DMS53 treated with DMSO at 0.1 percent for 48 hours (cell line): Measurements from ENCODE around the gene METTL1.
A peak's percentile ranks its signal among the peaks of the same experiment; 100 is the strongest.
"Not testable (repeated sequence)": the region's sequence is repeated elsewhere in the genome, so short reads cannot be mapped to it uniquely, and the experiment has no call there.

ENCODE experiments used
- DNase-seq: peaks from one replicate; lab custom pipeline; 2025; ENCODE audit not compliant: unreplicated experiment; lab: John Stamatoyannopoulos, UW

METTL1 gene

DNA sequence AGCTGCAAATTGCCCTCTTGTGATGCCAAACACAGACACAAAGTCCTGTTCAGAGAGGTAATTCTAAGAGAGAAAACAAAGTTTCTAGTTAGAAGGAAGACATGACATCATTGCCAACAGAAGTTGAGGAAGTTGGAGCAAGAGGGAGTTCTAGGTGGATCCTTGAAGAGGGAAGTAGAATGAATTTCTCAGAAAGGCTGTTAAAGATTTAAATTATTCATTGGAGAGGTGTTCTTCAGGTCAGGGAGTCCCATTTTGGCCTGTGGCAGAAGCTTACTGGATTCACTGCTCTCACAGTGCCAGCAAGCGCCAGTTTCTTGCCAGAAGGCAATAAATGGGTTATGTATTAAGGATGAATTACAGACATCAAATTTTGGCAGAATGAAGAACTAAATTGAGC, 26.0 kb upstream of the METTL1 start:
- DNase-seq: no peak

GRCh38 chr12:57796996-57797395, 25.1 kb upstream of the METTL1 start:
- no peak for DNase-seq

GRCh38 chr12:57795354-57795753, 23.4 kb upstream of the METTL1 start:
- DNase-seq: no peak

- DNase-seq: no peak
These were observed 22.0 kb upstream of the METTL1 start for GRCh38 chr12:57793920-57794319.

DNA sequence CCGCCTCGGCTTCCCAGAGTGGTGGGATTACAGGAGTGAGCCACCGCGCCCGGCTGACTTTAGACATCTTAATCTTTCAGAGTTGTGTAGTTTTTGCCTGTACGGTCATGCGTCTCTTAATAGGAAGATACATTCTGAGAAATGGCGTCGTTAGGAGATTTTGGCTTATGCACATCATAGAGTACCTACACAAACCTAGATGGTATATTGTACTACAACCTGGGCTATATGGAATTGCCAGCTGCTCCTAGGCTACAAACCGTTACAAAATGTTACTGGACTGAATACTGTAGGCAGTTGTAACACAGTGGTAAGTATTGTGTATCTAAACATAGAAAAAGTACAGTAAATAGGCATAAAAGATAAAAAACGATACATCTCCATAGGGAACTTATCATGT, 12.0 kb upstream of the METTL1 start:
- DNase-seq: no peak

DNA sequence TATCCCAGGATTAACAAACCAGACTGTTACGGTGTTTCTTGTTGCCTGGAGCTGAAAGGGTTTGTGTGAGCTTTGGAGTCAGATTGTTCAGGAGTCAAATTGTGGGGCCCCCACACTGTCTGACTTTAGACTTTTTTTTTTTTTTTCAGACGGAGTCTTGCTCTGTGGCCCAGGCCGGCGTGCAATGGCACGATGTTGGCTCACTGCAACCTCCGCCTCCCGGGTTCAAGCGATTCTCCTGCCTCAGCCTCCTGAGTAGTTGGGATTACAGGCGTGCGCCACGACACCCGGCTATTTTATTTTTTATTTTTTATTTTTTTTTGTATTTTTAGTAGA, 11.5 kb upstream of the METTL1 start:
- DNase-seq: no peak

DNA sequence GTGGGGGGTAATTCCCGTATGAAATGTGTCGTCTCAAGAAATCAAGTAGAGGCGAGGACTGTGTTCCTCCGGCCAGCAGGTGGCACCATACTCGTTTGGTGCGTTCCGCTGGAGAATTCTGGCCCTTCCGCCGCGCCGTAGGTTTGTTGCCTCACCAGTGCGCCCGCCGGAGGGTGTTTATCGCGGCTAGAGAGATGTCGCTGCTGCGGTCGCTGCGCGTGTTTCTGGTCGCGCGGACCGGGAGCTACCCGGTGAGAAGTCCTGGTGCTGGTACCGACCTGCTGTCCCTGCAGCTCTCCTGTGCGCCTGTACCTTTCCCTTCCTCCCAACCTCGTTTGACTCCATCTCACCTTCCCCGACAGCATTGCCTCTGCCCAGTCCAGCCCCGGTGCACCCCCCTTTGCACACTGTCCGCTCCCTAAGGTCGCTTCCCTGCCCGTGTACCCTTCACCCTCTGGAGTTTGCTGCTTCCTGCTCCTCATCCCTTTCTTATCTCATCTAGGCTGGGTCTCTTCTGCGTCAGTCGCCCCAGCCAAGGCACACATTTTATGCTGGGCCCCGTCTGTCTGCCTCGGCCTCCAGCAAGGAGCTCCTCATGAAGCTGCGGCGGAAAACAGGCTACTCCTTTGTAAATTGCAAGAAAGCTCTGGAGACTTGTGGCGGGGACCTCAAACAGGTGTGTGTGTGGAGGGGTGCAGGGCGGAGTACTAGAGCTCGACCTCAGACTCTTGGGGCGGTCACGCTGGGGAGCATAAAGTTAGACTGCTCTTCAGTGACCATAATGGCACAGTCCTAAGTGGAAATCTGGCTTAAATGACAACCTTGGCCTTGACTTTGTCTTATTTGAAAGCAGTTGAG, 10.9 kb upstream of the METTL1 start, which contains the start of gene TSFM:
Gene TSFM (plus strand): TSS at position 180 of the 858 bp plus-strand sequence. CDS start 15 bp downstream, at position 195.
- DNase-seq: peak; percentile 95

DNA sequence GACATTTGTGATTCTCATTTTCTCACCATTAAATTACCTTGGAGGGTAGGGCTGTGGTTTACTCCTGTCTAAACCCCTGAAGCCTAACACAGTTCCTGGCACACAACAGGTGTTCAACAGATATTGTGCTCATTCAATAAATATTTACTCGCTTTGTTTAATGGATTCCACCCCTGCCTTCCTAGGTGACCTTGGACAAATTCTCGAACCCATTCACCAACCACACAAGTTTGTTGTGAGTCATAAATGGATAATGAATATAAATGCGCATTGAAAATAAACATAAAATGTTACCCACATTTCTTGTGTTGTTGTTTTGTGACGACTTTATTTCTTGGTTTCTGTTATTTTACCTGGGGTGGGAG, 10.3 kb upstream of the METTL1 start:
- no peak for DNase-seq

DNA sequence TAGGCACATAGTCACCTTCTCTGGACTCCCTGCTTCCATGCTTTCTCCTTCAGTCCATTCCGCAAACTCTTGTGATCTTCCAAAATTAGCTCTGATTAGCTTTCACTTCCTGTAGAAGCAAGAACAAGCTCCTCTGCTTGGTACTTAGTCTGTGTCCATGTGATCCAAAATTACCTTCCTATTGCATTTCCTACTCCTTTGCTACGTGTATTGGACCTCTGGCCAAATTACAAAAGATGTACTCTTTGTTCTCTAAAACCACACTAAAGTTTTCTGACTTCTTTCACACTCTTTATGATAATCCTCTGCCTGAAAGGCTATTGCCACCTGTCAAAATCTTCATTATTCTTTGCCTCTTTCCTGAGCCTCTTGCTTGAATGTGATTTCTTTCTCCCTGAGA, 9.9 kb upstream of the METTL1 start:
- no peak for DNase-seq

DNA sequence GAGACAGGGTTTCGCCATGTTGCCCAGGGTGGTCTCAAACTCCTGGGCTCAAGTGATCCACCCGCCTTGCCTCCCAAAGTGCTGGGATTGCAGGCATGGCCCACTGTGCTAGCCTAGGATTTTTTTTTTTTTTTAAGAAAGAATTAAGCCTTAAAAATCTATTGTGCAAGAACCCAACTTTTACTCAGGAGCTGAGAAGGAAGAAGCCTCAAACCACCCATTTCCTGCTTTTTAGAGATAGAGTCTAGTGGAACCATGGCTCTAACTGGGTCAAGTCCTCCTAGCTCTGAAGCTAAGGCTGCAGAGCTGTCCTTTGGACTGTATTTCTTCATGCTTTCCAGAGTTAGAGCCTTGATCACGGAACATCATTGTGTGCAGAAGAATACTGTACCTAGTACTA, 9.3 kb upstream of the METTL1 start:
- DNase-seq: no peak

DNA sequence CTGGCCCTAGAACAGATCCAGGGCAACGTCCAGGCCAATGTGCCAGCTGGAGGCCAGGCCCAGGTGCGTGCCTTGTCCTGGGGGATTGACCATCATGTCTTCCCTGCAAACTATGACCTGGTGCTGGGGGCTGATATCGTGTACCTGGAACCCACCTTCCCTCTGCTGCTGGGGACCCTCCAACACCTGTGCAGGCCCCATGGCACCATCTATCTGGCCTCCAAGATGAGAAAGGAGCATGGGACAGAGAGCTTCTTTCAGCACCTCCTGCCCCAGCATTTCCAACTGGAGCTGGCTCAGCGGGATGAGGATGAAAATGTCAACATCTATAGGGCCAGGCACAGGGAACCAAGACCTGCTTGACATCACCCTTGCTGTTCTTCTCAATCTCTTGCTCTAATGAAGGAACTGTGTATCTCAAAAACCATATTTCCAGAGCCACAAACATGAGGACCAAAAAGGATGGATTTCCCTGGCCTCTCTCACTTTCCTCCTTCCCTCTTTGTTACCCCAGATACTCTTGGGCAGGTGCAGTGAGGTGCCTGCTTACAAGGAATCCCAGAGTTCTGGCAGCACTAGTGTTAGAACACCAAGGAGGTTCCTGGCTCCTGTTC, 8.5 kb upstream of the METTL1 start:
- no peak for DNase-seq

- no peak for DNase-seq
These were observed 7.8 kb upstream of the METTL1 start for GRCh38 chr12:57779736-57780135.

DNA sequence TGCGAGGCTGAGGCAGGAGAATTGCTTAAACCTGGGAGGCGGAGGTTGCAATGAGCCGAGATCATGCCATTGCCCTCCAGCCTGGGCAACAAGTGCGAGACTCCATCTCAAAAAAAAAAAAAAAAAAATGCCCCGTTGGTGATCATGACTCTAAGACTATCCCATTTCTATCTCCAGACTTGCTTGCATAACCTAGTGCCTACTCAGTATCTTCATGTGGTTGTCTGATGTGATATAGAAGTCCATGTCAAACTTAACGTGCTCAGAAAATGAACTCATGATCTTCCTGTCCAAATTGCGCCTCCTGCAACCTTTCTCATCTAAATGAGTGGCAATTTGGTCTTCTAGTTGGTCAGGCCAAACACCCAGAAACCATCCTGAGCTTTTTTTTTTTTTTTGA, 6.0 kb upstream of the METTL1 start:
- DNase-seq: no peak

DNA sequence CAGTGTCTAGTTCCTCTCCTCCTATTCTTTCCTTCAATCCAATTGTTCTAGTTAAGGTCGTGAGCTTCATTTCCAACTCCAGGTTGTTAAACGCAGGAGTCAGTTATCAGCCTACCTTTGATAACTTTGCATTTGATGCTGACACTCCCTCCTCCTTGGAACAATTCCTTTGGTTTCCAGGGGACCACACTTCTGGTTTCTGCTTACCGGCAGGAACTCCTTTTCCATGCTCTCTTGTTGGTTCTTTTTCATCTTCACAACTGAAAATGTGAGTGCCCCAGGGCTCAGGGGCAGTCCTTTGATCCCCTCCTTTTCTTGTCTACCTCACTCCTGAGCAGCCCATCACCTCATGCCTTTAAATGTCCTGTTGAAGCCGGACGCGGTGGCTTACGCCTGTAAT, 5.5 kb upstream of the METTL1 start:
- no peak for DNase-seq

DNA sequence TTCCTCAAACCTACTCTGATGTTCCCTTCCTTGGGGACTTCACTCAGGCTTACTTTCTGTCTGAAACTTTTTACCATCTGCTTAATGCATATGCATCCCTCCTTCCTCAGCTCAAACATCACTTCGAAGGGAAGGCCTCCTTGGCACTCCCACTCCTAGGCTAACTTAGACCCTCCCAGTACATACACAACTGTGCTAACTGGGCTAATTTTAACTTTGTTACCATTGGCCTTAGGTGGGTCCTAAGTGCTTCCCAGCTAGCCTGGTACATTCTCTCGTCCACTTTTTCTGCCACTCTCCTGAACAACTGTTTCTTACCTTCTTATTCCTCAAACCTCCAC, 4.3 kb upstream of the METTL1 start:
- no peak for DNase-seq

- no peak for DNase-seq
These were observed 3.8 kb upstream of the METTL1 start for GRCh38 chr12:57775563-57776246.

DNA sequence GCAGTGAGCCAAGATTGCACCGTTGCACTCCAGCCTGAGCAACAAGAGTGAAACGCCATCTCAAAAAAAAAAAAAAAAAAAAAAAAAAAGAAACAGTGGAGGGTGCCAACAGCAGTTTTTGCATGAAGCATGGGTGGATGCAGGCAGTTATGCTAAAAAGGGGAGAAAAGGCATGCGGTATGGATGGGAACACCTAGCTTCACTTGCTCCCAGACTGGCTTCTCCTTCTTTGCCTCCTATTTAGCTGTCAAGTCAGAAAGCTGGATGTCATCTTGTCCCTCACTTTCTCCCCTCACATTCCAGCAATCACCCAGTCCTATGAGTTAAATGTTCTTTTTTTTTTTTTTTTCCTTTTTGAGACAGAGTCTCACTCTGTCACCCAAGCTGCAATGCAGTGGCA, 3.1 kb upstream of the METTL1 start:
- no peak for DNase-seq

DNA sequence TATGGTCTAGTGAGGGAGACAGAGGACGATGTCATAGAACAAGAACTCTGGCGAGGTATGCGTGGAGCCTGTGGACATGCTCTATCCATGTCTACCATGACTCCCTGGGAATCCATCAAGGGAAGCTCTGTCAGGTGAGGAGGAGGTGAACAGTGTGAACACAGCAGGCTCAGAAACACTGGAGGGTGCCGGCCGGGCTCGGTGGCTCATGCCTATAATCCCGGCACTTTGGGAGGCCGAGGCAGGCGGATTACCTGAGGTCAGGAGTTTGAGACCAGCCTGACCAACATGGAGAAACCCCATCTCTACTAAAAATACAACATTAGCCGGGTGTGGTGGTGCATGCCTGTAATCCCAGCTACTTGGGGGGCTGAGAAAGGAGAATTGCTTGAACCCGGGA, 2.7 kb upstream of the METTL1 start:
- not testable (repeated sequence) for DNase-seq

DNA sequence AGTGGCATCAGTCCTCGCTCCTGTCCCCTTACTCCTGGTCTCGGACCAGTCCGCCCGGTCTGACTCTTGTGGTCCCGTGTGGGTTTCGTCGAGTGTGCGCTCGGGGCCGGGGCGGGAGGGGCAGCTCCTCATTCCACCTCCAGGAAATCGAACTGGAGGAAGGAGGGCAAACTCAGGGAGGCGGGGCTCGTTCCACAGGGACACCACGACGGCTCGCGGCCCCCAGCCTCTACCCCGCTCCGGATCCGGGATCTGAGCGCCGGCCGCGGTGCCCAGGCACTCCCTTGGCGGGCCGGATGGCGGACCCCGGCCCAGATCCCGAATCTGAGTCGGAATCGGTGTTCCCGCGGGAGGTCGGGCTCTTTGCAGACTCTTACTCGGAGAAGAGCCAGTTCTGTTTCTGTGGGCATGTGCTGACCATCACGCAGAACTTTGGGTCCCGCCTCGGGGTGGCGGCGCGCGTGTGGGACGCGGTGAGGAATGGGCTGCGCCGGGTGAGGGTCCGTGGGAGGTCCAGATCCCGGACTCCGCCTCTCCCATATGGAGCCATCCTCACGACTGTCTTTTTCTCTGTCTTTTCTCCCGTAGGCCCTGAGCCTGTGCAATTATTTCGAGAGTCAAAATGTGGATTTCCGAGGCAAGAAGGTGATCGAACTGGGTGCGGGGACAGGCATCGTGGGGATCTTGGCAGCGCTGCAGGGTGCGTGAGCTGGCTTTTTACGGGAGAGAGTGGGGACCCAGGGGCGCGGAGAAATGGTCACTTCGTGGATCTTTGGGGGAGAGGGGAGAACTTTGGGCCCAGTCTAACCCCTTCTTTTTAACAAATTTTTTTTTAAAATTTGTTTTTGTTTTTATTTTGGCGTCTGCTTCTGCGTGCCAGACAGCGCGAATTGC, 771 bp upstream of the METTL1 start, which contains the start of gene EEF1AKMT3:
Gene EEF1AKMT3 (plus strand): TSS at position 186 of the 894 bp plus-strand sequence. CDS start 111 bp downstream, at position 297.
- DNase-seq: peak; percentile 19

DNA sequence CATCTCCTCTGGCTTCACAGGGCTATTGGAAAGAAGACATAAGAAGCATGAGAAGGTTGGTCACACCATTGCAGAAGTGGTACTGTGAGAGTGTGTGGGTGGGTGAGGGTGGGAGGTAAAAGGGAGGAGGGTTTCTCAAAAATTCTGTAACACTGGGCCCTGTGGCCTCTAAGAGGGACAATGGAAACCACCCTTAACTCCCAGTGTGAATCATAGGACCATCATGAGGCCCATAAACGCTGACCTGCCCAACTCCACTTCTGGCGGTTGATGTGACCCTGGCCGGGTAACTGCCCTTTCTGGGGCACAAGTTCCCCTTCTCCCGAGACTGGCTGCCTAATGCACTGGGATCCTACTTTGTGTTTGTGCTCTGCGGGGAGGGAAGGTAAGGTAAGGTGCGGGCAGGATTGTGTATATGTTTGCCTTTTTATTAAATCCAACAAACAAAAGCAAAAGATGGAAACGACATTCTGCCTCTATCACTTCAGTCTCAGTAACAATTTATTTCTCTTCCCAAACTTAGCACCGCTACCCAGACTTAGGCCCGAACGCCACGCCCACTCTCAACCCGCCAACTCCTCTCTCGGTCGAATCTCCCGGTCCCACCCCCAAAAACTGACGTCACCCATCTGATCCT, 551 bp downstream of the METTL1 start:
- peak; percentile 82 for DNase-seq

DNA sequence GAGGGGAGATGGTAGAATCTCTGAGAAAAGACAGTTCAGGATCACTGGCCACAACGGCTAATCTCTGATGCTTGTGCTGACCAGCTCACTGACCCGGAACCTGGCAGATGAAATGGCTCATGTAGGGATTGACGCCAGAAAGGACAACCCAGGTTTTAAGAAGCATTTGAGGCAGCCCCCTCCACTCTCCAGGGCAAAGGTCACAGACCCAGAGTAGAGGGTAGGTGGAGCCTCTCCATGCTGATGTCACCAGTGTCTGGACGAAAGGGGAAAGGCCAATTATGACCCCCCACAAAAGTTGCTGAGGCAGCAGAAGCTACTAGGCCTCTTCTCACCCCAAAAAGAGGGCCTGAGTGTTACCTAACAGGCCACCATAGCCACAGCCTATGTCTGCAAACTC, 1.2 kb downstream of the METTL1 start:
- no peak for DNase-seq
